Trophoblast cell (in vitro differentiated cells and primary cell): ENCODE results near the gene LUZP1.

Experiments used
- DNase-seq, 2 donors: peaks; one replicate each; pipeline ENCODE4 v3.0.0-alpha.2; 2016
- H2AFZ ChIP-seq: 2 replicates; pipeline ENCODE4 v1.6.1; 2013; ENCODE audit warnings: low read length, moderate library complexity, mild to moderate bottlenecking; ENCODE audit not compliant: insufficient read depth, poor library complexity
- H2AK5ac ChIP-seq: 2 replicates; pipeline ENCODE4 v1.6.1; 2013; ENCODE audit warnings: mild to moderate bottlenecking, low read length
- H2BK120ac ChIP-seq: 2 replicates; pipeline ENCODE4 v1.6.1; 2013; ENCODE audit warnings: low read length, mild to moderate bottlenecking, moderate library complexity; ENCODE audit not compliant: insufficient read depth, poor library complexity
- H2BK12ac ChIP-seq: 2 replicates; pipeline ENCODE4 v1.6.1; 2013; ENCODE audit warnings: mild to moderate bottlenecking, low read length, moderate library complexity
- H2BK5ac ChIP-seq: 2 replicates; pipeline ENCODE4 v1.6.1; 2013; ENCODE audit warnings: low read length, low read depth, moderate library complexity, mild to moderate bottlenecking; ENCODE audit not compliant: poor library complexity
- H3K14ac ChIP-seq: 2 replicates; pipeline ENCODE4 v1.6.1; 2013; ENCODE audit warnings: mild to moderate bottlenecking, low read length
- H3K18ac ChIP-seq: 2 replicates; pipeline ENCODE4 v1.6.1; 2013; ENCODE audit warnings: mild to moderate bottlenecking, low read length
- H3K23ac ChIP-seq: 2 replicates; pipeline ENCODE4 v1.6.1; 2013; ENCODE audit warnings: low read length
- H3K27ac ChIP-seq: 2 replicates; pipeline ENCODE4 v1.5.1; 2013; ENCODE audit warnings: low read depth, mild to moderate bottlenecking, inconsistent platforms, low read length, moderate library complexity
- H3K27me3 ChIP-seq: 2 replicates; pipeline ENCODE4 v1.6.1; 2013; ENCODE audit warnings: inconsistent platforms, mild to moderate bottlenecking, low read length, moderate library complexity; ENCODE audit not compliant: insufficient read depth
- H3K36me3 ChIP-seq, 2 experiments: 1 replicate in 1 of 2; 2 replicates in 1 of 2; pipeline ENCODE4 v1.6.1; 2013; ENCODE audit warnings: low read length in 2 of 2, mild to moderate bottlenecking in 2 of 2, moderate library complexity in 1 of 2; ENCODE audit not compliant: insufficient read depth in 2 of 2, control insufficient read depth in 1 of 2
- H3K4ac ChIP-seq: 2 replicates; pipeline ENCODE4 v1.6.1; 2013; ENCODE audit warnings: low read depth, mild to moderate bottlenecking, low read length, moderate library complexity
- H3K4me1 ChIP-seq, 2 experiments: 1 replicate in 1 of 2; 2 replicates in 1 of 2; pipeline ENCODE4 v1.6.1; 2013; ENCODE audit warnings: low read length in 2 of 2, mild to moderate bottlenecking in 2 of 2, moderate library complexity in 1 of 2; ENCODE audit not compliant: insufficient read depth in 2 of 2, control insufficient read depth in 1 of 2
- H3K4me2 ChIP-seq: 2 replicates; pipeline ENCODE4 v1.6.1; 2013; ENCODE audit warnings: inconsistent platforms, mild to moderate bottlenecking, low read length, moderate library complexity
- H3K4me3 ChIP-seq: 2 replicates; pipeline ENCODE4 v1.5.1; 2013; ENCODE audit warnings: mild to moderate bottlenecking, low read depth, low read length, inconsistent platforms
- H3K79me1 ChIP-seq: one replicate; pipeline ENCODE4 v1.6.1; 2013; ENCODE audit warnings: low read length
- H3K79me2 ChIP-seq: 2 replicates; pipeline ENCODE4 v1.6.1; 2013; ENCODE audit warnings: low read length, mild to moderate bottlenecking; ENCODE audit not compliant: control insufficient read depth, insufficient read depth, poor library complexity
- H3K9ac ChIP-seq: 2 replicates; pipeline ENCODE4 v1.6.1; 2013; ENCODE audit warnings: mild to moderate bottlenecking, low read length
- H3K9me3 ChIP-seq: 2 replicates; pipeline ENCODE4 v1.6.1; 2013; ENCODE audit warnings: low read depth, mild to moderate bottlenecking, control low read depth, inconsistent platforms, low read length; ENCODE audit not compliant: insufficient read depth
- H4K12ac ChIP-seq: 2 replicates; pipeline ENCODE4 v1.6.1; 2013; ENCODE audit warnings: low read depth, mild to moderate bottlenecking, low read length, moderate library complexity
- H4K8ac ChIP-seq: 2 replicates; pipeline ENCODE4 v1.6.1; 2013; ENCODE audit warnings: low read depth, mild to moderate bottlenecking, low read length, moderate library complexity
- H4K91ac ChIP-seq: one replicate; pipeline ENCODE4 v1.6.1; 2013; ENCODE audit warnings: low read depth, mild to moderate bottlenecking, low read length, moderate library complexity
- WGBS: extraction: QIAGEN DNeasy Blood & Tissue Kit; methylation state at CpG from one replicate; pipeline ENCODE4 v1.1.7; 2013; ENCODE audit warnings: missing lambda C conversion rate; ENCODE audit not compliant: insufficient read length, insufficient coverage; ENCODE audit errors: extremely low coverage; 5-methylcytosine and 5-hydroxymethylcytosine counted together

LUZP1 gene

GRCh38 chr1:23140940-23141596 is 27.6 kb downstream of the LUZP1 start:
- DNase-seq, result no peak

GRCh38 chr1:23135268-23135667 is 33.4 kb downstream of the LUZP1 start:
- no peak overlapping the region for H4K91ac ChIP-seq
- H3K79me2 ChIP-seq, result peaks cover 10% of the 10 kb centered on the region

More at GRCh38 chr1:23140940-23141596, 27.6 kb downstream of the LUZP1 start:
- Histone ChIP-seq H2BK120ac (no peak overlapping the region), H3K4ac (peak overlapping the region; percentile 73), H3K4me2 (no peak overlapping the region), H3K14ac (no peak overlapping the region), H2BK5ac (no peak overlapping the region), H2AFZ (no peak overlapping the region), H3K79me1 (no peaks in the 10 kb centered on the region), H3K79me2 (peaks cover 16% of the 10 kb centered on the region), H4K8ac (no peak overlapping the region), H2AK5ac (no peak overlapping the region), H3K9ac (no peak overlapping the region), H2BK12ac (no peak overlapping the region), H3K27me3 (no peaks in the 10 kb centered on the region), H4K91ac (no peak overlapping the region), H3K36me3 (peaks cover 6 to 14% of the 10 kb centered on the region in 2 experiments), H3K27ac (no peak overlapping the region), H4K12ac (no peak overlapping the region), H3K18ac (no peak overlapping the region), H3K9me3 (peaks cover 2% of the 10 kb centered on the region), H3K4me3 (no peak overlapping the region), H3K4me1 (no peaks in the 10 kb centered on the region), H3K23ac (no peak overlapping the region)
- no CpG with 5 or more reads among the region's 6 CpGs for WGBS

GRCh38 chr1:23134055-23134454 is 34.6 kb downstream of the LUZP1 start:
- H3K79me1 ChIP-seq, result no peaks in the 10 kb centered on the region
- H3K4ac ChIP-seq, result peak overlapping the region; percentile 49
- no peak overlapping the region for H3K23ac ChIP-seq
- H4K8ac ChIP-seq, result no peak overlapping the region
- H2BK120ac ChIP-seq, result no peak overlapping the region
- no peak overlapping the region for H3K18ac ChIP-seq
- no peak overlapping the region for H3K27ac ChIP-seq
- peaks cover 7 to 9% of the 10 kb centered on the region in 2 experiments for H3K36me3 ChIP-seq
- no peaks in the 10 kb centered on the region for H3K27me3 ChIP-seq
- no peak overlapping the region for H2BK5ac ChIP-seq
- peaks cover 7% of the 10 kb centered on the region for H3K79me2 ChIP-seq
- no peak overlapping the region for H3K14ac ChIP-seq
- no peaks in the 10 kb centered on the region for H3K4me1 ChIP-seq
- no peak overlapping the region for H4K91ac ChIP-seq
- H3K4me3 ChIP-seq, result no peak overlapping the region
- H4K12ac ChIP-seq, result no peak overlapping the region
- H3K4me2 ChIP-seq, result no peak overlapping the region
- no CpG with 5 or more reads among the region's 4 CpGs for WGBS
- no peak overlapping the region for H2AK5ac ChIP-seq
- H3K9ac ChIP-seq, result no peak overlapping the region
- peaks cover 2% of the 10 kb centered on the region for H3K9me3 ChIP-seq
- H2BK12ac ChIP-seq, result no peak overlapping the region
- no peak overlapping the region for H2AFZ ChIP-seq
- DNase-seq, result no peak

More at GRCh38 chr1:23135268-23135667, 33.4 kb downstream of the LUZP1 start:
- no peak overlapping the region for H3K27ac ChIP-seq
- H3K4me3 ChIP-seq, result no peak overlapping the region
- H3K4me2 ChIP-seq, result no peak overlapping the region
- H2AFZ ChIP-seq, result no peak overlapping the region
- no peak overlapping the region for H3K18ac ChIP-seq
- no peak overlapping the region for H4K12ac ChIP-seq
- H2BK12ac ChIP-seq, result no peak overlapping the region
- no peak overlapping the region for H2BK120ac ChIP-seq
- H3K27me3 ChIP-seq, result no peaks in the 10 kb centered on the region
- no peaks in the 10 kb centered on the region for H3K4me1 ChIP-seq
- DNase-seq, result no peak
- H2BK5ac ChIP-seq, result no peak overlapping the region
- H3K9ac ChIP-seq, result no peak overlapping the region
- no peak overlapping the region for H3K14ac ChIP-seq
- H2AK5ac ChIP-seq, result no peak overlapping the region
- peaks cover 7 to 8% of the 10 kb centered on the region in 2 experiments for H3K36me3 ChIP-seq
- no peak overlapping the region for H3K23ac ChIP-seq
- H3K79me1 ChIP-seq, result no peaks in the 10 kb centered on the region
- peaks cover 2% of the 10 kb centered on the region for H3K9me3 ChIP-seq
- H4K8ac ChIP-seq, result no peak overlapping the region
- no peak overlapping the region for H3K4ac ChIP-seq
- WGBS, result no CpG with 5 or more reads among the region's 2 CpGs

- no peak overlapping the region for H3K4me3 ChIP-seq
Observed at GRCh38 chr1:23133587-23133986, 35.1 kb downstream of the LUZP1 start.

More at GRCh38 chr1:23133587-23133986, 35.1 kb downstream of the LUZP1 start:
- Histone ChIP-seq H3K23ac (no peak overlapping the region), H3K79me1 (no peaks in the 10 kb centered on the region), H3K18ac (no peak overlapping the region), H3K4me2 (no peak overlapping the region), H2AK5ac (no peak overlapping the region), H2BK120ac (no peak overlapping the region), H3K4ac (peak overlapping the region; percentile 79), H4K8ac (peak overlapping the region; percentile 28), H3K4me1 (no peaks in the 10 kb centered on the region), H4K12ac (no peak overlapping the region), H3K9ac (no peak overlapping the region), H3K14ac (no peak overlapping the region), H3K9me3 (peaks cover 2% of the 10 kb centered on the region), H3K27me3 (no peaks in the 10 kb centered on the region), H2BK5ac (no peak overlapping the region), H3K27ac (no peak overlapping the region), H2AFZ (no peak overlapping the region), H3K36me3 (peaks cover 7 to 9% of the 10 kb centered on the region in 2 experiments), H4K91ac (no peak overlapping the region), H2BK12ac (no peak overlapping the region), H3K79me2 (peaks cover 7% of the 10 kb centered on the region)
- no CpG with 5 or more reads among the region's 5 CpGs for WGBS
- no peak for DNase-seq
